Mesothelial cell of epicardium (in vitro differentiated cells): ENCODE results near the gene ERG. TPM values are rescaled to one million over a fixed set of nuclear protein-coding genes. Genes with fewer than 3 reads are reported as not detected.

ENCODE experiments used
- DNase-seq, 2 experiments: peaks; one replicate each; pipeline ENCODE4 v3.0.0; 2021; ENCODE audit warnings: low spot score in 2 of 2; ENCODE audit not compliant: unreplicated experiment in 2 of 2
- H3K27ac Mint-ChIP-seq: 2 replicates; pipeline ENCODE4 v1.8.0; 2021; ENCODE audit warnings: mixed read lengths
- H3K27me3 Mint-ChIP-seq: 2 replicates; pipeline ENCODE4 v1.8.0; 2021; ENCODE audit warnings: low read depth, mixed read lengths
- H3K36me3 Mint-ChIP-seq: 2 replicates; pipeline ENCODE4 v1.8.0; 2021; ENCODE audit warnings: mixed read lengths
- H3K4me1 Mint-ChIP-seq: 2 replicates; pipeline ENCODE4 v1.8.0; 2021; ENCODE audit warnings: mixed read lengths
- H3K4me3 Mint-ChIP-seq: 2 replicates; pipeline ENCODE4 v1.8.0; 2021; ENCODE audit warnings: mild to moderate bottlenecking, moderate library complexity, mixed read lengths
- H3K9me3 Mint-ChIP-seq: 2 replicates; pipeline ENCODE4 v1.8.0; 2021; ENCODE audit warnings: mixed read lengths
- CTCF ChIP-seq: fragments of 200-600 bp; sonication (generic); IDR thresholded peaks from one replicate; pipeline ENCODE4 v1.5.0; 2021; ENCODE audit warnings: antibody characterized with exemption; ENCODE audit not compliant: unreplicated experiment
- total RNA-seq: library from RNA; stranded (reverse); gene quantifications from 3 replicates; pipeline ENCODE4 v1.2.1, GENCODE V29; 2021

The ERG gene
- total RNA-seq, 1 donor from 2014 or later = 2.5 TPM

DNA sequence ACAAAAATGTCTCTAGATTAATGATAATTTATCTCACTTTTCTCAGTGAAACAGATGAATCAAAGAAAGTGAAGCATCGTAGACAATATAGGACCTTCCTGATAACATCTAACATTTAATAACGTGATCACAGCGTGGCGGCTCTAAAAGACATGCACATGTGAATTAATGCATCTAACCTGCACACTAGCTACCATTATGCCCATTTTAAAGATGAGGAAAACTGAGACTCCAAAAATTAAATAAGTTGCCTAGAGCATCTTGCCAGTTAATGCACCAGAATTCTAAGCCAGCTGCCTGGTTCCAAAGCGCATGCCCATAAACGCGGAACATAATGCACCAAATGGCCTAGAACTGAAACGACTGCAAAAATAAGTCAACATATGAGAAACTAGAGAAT, 23.5 kb downstream of the ERG start:
- Mint-ChIP-seq H3K27me3 (peaks cover 12% of the 10 kb centered on the region), H3K36me3 (no peaks in the 10 kb centered on the region), H3K4me3 (no peak overlapping the region), H3K9me3 (no peaks in the 10 kb centered on the region), H3K4me1 (peaks cover 18% of the 10 kb centered on the region), H3K27ac (no peak overlapping the region)
- TF ChIP-seq CTCF = no peak
- no peak for DNase-seq

DNA sequence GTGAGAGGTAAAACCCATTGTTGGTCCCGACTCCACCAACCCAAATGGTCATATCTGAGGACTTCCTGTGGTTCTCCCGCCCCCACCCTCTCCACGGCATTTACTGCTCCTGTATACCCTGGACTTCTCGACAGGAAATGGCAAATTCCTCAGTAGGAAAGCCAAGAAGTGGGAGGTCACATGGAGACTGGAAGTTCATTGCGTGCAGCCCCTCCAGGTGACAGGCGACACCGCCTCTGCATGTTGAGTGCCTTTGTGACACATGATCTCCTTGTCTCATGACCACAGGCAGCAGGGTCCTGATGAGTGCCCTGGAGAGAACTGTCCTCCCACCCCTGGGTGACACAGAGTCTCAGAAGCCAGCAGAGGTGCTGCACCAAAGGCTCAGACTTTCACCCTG, 24.2 kb downstream of the ERG start:
- DNase-seq = no peak
- H3K9me3 Mint-ChIP-seq = no peaks in the 10 kb centered on the region
- no peaks in the 10 kb centered on the region for H3K36me3 Mint-ChIP-seq
- no peak overlapping the region for H3K4me3 Mint-ChIP-seq
- H3K27me3 Mint-ChIP-seq = peaks cover 7% of the 10 kb centered on the region
- peaks cover 18% of the 10 kb centered on the region for H3K4me1 Mint-ChIP-seq
- H3K27ac Mint-ChIP-seq = no peak overlapping the region
- no peak for TF ChIP-seq CTCF

GRCh38 chr21:38472412-38473108, 25.7 kb downstream of the ERG start:
- H3K4me1 Mint-ChIP-seq = peaks cover 18% of the 10 kb centered on the region
- H3K9me3 Mint-ChIP-seq = no peaks in the 10 kb centered on the region
- no peak for DNase-seq
- no peak overlapping the region for H3K27ac Mint-ChIP-seq
- peaks cover 4% of the 10 kb centered on the region for H3K27me3 Mint-ChIP-seq
- H3K4me3 Mint-ChIP-seq = no peak overlapping the region
- no peak for TF ChIP-seq CTCF
- H3K36me3 Mint-ChIP-seq = no peaks in the 10 kb centered on the region

- Mint-ChIP-seq H3K4me3 (no peak overlapping the region), H3K27me3 (peaks cover 4% of the 10 kb centered on the region), H3K4me1 (peaks cover 18% of the 10 kb centered on the region), H3K27ac (no peak overlapping the region), H3K36me3 (no peaks in the 10 kb centered on the region), H3K9me3 (no peaks in the 10 kb centered on the region)
- DNase-seq = no peak
- TF ChIP-seq CTCF = no peak
Measured at GRCh38 chr21:38471766-38472165, 26.5 kb downstream of the ERG start.

- Mint-ChIP-seq H3K27ac (no peak overlapping the region), H3K36me3 (no peaks in the 10 kb centered on the region), H3K4me1 (peaks cover 13% of the 10 kb centered on the region), H3K9me3 (no peaks in the 10 kb centered on the region), H3K27me3 (peaks cover 4% of the 10 kb centered on the region), H3K4me3 (no peak overlapping the region)
- no peak for DNase-seq
- TF ChIP-seq CTCF = no peak
Measured at GRCh38 chr21:38470755-38471154, 27.5 kb downstream of the ERG start.

GRCh38 chr21:38469642-38470041, 28.6 kb downstream of the ERG start:
- no peak for DNase-seq
- Mint-ChIP-seq H3K4me1 (peaks cover 9% of the 10 kb centered on the region), H3K4me3 (no peak overlapping the region), H3K27me3 (peaks cover 7% of the 10 kb centered on the region), H3K36me3 (no peaks in the 10 kb centered on the region), H3K9me3 (no peaks in the 10 kb centered on the region), H3K27ac (no peak overlapping the region)
- TF ChIP-seq CTCF = no peak
